NT2/D1 (cell line): Measurements from ENCODE around the gene OOSP4A.

Experiments used
- DNase-seq: peaks from one replicate; pipeline ENCODE4 v3.0.0-alpha.2; 2011; ENCODE audit warnings: low read depth, low spot score
- H3K27me3 ChIP-seq: 2 replicates; pipeline ENCODE4 v1.6.0; 2011; ENCODE audit warnings: mild to moderate bottlenecking; ENCODE audit not compliant: insufficient read length, insufficient read depth
- H3K36me3 ChIP-seq: 2 replicates; pipeline ENCODE4 v1.6.1; 2011; ENCODE audit warnings: mild to moderate bottlenecking, low read length, mixed read lengths; ENCODE audit not compliant: insufficient read depth, insufficient read length
- H3K4me1 ChIP-seq: 2 replicates; pipeline ENCODE4 v1.5.1; 2011; ENCODE audit not compliant: insufficient read depth, insufficient read length
- H3K4me3 ChIP-seq: 2 replicates; pipeline ENCODE4 v1.5.1; 2011; ENCODE audit warnings: low read depth; ENCODE audit not compliant: insufficient read length
- H3K9ac ChIP-seq: 2 replicates; pipeline ENCODE4 v1.6.0; 2011; ENCODE audit warnings: low read depth; ENCODE audit not compliant: insufficient read length
- H3K9me3 ChIP-seq: 2 replicates; pipeline ENCODE4 v1.5.1; 2011; ENCODE audit warnings: mild to moderate bottlenecking, low read length; ENCODE audit not compliant: insufficient read depth
- SUZ12 ChIP-seq: IDR thresholded peaks from 2 replicates; pipeline ENCODE4 v1.6.1; 2011; ENCODE audit not compliant: insufficient read length, insufficient read depth; ENCODE audit errors: extremely low read depth
- YY1 ChIP-seq: IDR thresholded peaks from 2 replicates; pipeline ENCODE4 v1.6.1; 2011; ENCODE audit not compliant: insufficient read length, insufficient read depth
- ZNF274 ChIP-seq: IDR thresholded peaks from 2 replicates; pipeline ENCODE4 v1.6.1; 2011; ENCODE audit warnings: mild to moderate bottlenecking, low read depth, low read length

Gene OOSP4A

DNA sequence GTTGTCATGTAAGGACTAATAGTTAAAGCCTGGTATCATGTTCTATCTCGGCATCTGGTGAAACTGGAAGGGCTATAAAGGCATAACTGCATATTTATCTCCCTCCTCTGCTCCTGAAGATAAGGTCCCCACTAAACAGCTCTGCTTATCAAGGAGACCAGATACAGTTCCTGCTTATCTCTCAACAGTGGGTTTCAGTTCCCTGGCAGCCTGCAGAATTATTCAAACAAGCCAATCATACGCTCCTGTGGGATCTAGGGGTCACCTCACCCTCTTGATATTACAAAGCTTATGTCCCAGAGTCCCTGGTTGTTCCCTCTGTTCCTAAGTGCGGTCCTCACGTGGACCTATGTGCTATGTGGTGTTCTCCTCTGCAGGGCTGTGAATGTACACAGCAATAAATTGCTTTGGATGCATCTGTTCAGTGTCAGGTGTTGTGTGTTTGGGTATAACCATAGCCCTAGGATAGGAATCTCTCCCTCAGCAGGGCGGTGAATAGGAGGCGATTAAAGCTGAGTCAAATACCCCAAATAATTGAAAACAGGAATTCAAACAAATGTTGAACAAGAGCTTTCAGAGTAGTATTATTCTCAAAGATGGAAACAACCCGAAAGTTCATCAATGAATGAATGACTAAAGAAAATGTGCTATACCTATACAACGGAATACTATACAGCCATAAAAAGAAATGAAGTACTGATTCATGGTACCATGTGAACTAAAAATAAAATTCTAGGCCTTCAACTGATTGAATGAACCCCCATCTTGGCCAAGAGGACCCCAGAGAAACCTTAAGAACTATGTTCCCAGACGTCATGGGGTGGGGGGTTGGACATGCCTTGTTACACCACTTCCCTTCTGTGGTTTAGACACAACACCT is 3.1 kb upstream of the OOSP4A start:
- no peak overlapping the region for H3K9ac ChIP-seq
- H3K9me3 ChIP-seq: no peaks in the 10 kb centered on the region
- no peak overlapping the region for H3K4me3 ChIP-seq
- H3K36me3 ChIP-seq: no peaks in the 10 kb centered on the region
- TF ChIP-seq ZNF274 (no peak), YY1 (no peak), SUZ12 (no peak)
- H3K27me3 ChIP-seq: no peaks in the 10 kb centered on the region
- DNase-seq: no peak
- H3K4me1 ChIP-seq: no peaks in the 10 kb centered on the region

DNA sequence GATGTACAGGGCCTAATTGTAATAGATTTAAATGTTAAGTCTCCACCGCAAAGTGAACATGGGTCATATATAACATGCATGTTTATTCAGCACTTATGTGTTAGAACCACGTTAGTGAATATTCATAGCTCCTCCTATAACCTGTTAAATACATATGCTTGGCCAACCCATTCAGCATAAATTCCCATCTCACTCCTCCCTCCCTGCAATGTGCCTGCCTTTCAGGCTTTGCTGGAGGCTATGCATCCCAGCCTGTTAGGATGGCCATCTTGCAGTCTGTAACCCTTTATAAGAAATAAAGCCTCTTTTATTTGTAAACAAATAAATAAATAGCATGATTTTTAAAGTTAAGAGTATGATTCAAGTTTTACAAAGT is 1.7 kb upstream of the OOSP4A start:
- Histone ChIP-seq H3K9me3 (no peaks in the 10 kb centered on the region), H3K4me1 (no peaks in the 10 kb centered on the region), H3K27me3 (no peaks in the 10 kb centered on the region), H3K9ac (no peak overlapping the region), H3K36me3 (no peaks in the 10 kb centered on the region), H3K4me3 (no peak overlapping the region)
- TF ChIP-seq SUZ12 (no peak), ZNF274 (no peak), YY1 (no peak)
- DNase-seq: no peak

DNA sequence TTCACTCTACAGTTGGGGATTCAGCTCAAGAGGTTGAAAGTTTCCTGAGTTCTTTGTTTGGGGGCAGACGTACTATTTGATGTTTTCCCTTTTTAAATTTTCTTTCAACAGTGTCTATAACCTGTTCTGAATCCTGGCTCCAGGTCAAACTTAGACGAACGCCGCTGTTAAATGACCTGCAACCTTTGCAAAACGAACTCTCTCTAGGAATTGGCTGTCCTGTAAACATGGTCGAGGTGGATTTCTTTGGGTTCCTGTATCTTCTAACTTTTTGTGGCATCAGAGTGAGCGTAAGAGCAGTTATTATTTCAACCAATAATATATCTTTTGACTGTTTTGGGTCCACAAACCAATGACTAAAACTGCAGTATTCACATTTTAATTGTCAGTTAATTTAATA is 1.6 kb downstream of the OOSP4A start:
- DNase-seq: no peak
- TF ChIP-seq YY1 (no peak), SUZ12 (no peak), ZNF274 (no peak)
- Histone ChIP-seq H3K9me3 (no peaks in the 10 kb centered on the region), H3K4me1 (no peaks in the 10 kb centered on the region), H3K4me3 (no peak overlapping the region), H3K36me3 (no peaks in the 10 kb centered on the region), H3K9ac (no peak overlapping the region), H3K27me3 (no peaks in the 10 kb centered on the region)

DNA sequence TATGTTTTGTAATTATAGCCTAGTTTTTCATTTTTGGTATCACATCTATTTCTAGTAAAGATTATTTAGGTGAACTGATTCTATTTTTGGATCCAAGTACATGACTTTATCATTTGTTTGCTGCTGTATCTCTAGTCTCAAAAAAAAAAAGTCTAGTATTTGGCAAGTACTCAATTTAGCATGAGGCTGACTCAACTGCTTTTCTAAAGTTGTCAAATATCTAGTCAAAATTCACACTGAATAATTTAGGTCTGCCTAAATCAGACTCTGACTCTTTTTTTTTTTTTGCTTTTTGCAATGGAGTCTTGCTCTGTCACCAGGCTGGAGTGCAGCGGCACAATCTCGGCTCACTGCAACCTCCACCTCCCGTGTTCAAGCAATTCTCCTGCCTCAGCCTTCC is 2.4 kb downstream of the OOSP4A start:
- no peak for TF ChIP-seq YY1
- no peak for TF ChIP-seq SUZ12
- TF ChIP-seq ZNF274: no peak
- H3K4me3 ChIP-seq: no peak overlapping the region

DNA sequence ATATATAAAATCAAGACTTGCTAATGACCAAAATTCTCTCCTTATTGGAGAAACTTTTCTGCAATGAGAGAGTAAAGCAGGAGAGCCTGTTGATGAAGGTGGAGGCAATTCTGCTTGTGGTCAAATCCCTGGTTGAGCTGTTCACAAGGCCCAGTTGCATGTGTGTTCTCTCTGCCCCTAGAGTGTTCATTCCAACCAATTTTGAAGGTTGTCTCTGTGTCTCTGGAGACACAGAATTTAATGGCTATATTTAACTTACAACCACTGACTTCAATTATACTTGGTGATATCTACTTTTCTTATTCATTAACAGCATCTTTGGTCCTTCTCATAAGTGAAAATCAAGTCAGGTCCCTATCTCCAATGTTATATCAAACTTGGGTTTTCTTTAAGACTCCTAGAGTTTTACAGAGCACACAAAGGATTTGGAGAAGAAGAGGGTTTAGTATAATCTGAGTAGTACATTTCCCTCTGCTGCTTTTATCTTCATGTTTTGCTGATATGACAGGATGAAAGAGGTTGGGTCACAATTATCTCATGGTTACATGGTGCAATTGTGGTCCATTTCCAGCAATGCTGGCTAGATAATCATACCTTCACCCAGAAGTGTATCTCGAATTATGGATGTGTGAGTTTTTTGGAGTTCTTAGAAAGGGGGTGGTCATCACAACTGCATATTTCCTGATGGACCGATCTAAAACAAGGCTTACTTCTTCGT is 4.0 kb downstream of the OOSP4A start:
- no peak overlapping the region for H3K4me3 ChIP-seq

More for the DNA sequence above, 2.4 kb downstream of the OOSP4A start:
- DNase-seq: no peak
- H3K27me3 ChIP-seq: no peaks in the 10 kb centered on the region
- no peak overlapping the region for H3K9ac ChIP-seq
- no peaks in the 10 kb centered on the region for H3K4me1 ChIP-seq
- no peaks in the 10 kb centered on the region for H3K9me3 ChIP-seq
- H3K36me3 ChIP-seq: no peaks in the 10 kb centered on the region

DNA sequence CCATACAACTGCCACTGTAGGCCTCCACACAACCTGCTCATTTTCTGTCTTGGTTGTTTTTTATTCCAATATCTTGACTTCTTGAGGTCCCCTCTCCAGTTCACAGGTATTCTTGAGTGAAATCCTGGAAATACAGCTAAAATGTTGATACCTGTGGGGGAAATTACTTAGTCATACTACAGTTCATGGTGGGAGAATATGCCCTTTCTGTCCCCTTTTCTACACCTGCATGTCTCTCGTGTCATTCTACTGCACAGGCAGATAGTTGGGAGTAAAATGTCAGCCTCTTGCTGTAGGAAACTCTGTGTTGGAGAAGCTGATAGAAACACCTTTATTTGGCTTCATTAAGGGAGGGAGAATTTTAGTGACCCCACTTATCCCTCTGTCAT is 4.6 kb downstream of the OOSP4A start:
- no peaks in the 10 kb centered on the region for H3K36me3 ChIP-seq
- no peak for TF ChIP-seq SUZ12
- no peak for TF ChIP-seq YY1
- TF ChIP-seq ZNF274: no peak
- no peak overlapping the region for H3K4me3 ChIP-seq
- no peaks in the 10 kb centered on the region for H3K4me1 ChIP-seq
- no peak for DNase-seq
- H3K9me3 ChIP-seq: no peaks in the 10 kb centered on the region
- H3K27me3 ChIP-seq: no peaks in the 10 kb centered on the region
- no peak overlapping the region for H3K9ac ChIP-seq

More for the DNA sequence above, 4.0 kb downstream of the OOSP4A start:
- Histone ChIP-seq H3K4me1 (no peaks in the 10 kb centered on the region), H3K27me3 (no peaks in the 10 kb centered on the region), H3K9me3 (no peaks in the 10 kb centered on the region), H3K36me3 (no peaks in the 10 kb centered on the region), H3K9ac (no peak overlapping the region)
- no peak for DNase-seq
- TF ChIP-seq YY1: no peak
- TF ChIP-seq SUZ12: no peak
- no peak for TF ChIP-seq ZNF274

DNA sequence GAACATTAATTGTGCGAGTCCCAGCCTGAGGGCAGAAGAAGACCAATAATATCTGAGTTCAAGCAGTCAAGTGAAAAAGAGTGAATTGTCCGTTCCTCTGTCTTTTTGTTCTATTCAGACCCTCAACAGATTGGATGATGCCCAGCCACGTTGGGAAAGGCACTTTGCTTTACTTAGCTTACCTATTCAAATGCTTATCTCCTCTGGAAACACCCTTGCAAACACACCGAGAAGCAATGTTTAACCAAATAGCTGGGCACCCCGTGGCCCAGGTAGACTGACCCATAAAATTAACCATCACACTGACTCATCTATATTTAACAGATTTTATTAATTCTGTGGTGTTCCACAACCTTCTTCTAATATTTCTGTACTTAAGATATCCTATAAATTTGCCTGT is 9.3 kb downstream of the OOSP4A start:
- DNase-seq: no peak

More for the DNA sequence above, 9.3 kb downstream of the OOSP4A start:
- H3K4me1 ChIP-seq: no peaks in the 10 kb centered on the region
- no peak overlapping the region for H3K4me3 ChIP-seq
- no peaks in the 10 kb centered on the region for H3K9me3 ChIP-seq
- no peaks in the 10 kb centered on the region for H3K27me3 ChIP-seq
- no peak overlapping the region for H3K9ac ChIP-seq
- TF ChIP-seq YY1: no peak
- no peak for TF ChIP-seq ZNF274
- no peaks in the 10 kb centered on the region for H3K36me3 ChIP-seq
